Sciatic nerve (tissue), 2 donors: ENCODE results near the gene CNDP1. TPM values are rescaled to one million over a fixed set of nuclear protein-coding genes. Genes with fewer than 3 reads are reported as not detected.
A peak's percentile ranks its signal among the peaks of the same experiment; 100 is the strongest.
"Not testable (repeated sequence)": the region's sequence is repeated elsewhere in the genome, so short reads cannot be mapped to it uniquely, and the experiment has no call there.

Source experiments
- ATAC-seq: fragments of 200-7000 bp; cut with Tn5 transposase; one replicate; pipeline ENCODE4 v1.9.1; 2020; ENCODE audit warnings: mild to moderate bottlenecking, moderate library complexity
- DNase-seq: peaks from one replicate; pipeline ENCODE4 v3.0.0-alpha.2; 2020; ENCODE audit warnings: low spot score
- intact Hi-C: fragments of 100-400 bp; cut with DNase I; formaldehyde crosslinking; loops from one replicate; pipeline ENCODE4 v1.14.2; 2022
- total RNA-seq: library from RNA; stranded (reverse); fragmentation: NEBNext Ultra II Directional; extraction: Animal tissue kit (Norgen Biotek cat#: 25700); gene quantifications from one replicate; pipeline ENCODE4 v1.2.1, GENCODE V29; 2021
- donor health status: DM: no; HTN: no; CAD: no.
- donor health status: DM: no; HTN: no; CAD: no.

CNDP1 gene
- total RNA-seq, 1 donor from 2014 or later = 0.31 TPM

DNA sequence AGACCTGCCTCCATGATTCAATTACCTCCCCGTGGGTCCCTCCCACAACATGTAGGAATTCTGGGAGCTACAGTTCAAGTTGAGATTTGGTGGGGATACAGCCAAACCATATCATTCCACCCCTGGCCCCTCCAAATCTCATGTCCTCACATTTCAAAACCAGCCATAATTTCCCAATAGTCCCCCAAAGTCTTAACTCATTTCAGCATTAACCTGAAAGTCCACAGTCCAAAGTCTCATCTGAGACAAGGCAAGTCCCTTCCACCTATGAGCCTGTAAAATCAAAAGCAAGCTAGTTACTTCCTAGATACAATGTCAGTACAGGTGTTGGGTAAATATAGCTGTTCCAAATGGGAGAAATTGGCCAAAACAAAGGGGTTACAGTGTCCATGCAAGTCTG lies 30.9 kb downstream of the CNDP1 start:
- ATAC-seq, DNase-seq, intact Hi-C loops: not testable (repeated sequence)

DNA sequence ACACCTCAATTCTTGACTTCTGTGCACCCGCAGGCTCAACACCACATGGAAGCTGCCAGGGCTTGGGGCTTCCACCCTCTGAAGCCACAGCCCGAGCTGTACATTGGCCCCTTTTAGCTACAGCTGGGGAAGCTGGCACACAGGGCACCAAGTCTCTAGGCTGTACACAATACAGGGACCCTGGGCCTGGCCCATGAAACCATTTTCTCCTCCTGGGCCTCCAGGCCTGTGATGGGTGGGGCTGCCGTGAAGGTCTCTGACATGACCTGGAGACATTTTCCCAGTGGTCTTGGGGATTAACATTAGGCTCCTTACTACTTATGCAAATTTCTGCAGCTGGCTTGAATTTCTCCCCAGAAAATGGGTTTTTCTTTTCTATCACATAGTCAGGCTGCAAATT lies 31.7 kb downstream of the CNDP1 start:
- ATAC-seq, intact Hi-C loops, DNase-seq: not testable (repeated sequence)

DNA sequence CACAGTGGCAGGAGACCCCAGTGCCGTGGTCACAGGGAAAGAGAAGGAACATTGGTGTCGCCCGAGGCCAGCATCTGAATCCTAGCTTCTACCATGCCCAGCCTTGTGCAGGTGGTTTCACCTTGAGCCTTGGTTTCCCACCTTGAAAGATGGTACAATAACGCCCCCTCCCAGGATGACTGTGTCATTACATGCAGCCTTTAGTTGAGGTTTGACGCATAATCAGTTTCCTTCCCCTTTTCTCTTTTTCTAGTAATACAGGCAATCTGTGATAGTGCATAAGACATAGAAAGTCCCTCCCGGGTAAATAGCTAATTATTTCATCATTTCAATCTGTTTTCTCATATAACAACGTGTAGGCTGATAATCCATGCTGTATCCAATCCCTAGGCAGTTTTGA lies 33.5 kb downstream of the CNDP1 start:
- ATAC-seq (no peak), DNase-seq (no peak)
- intact Hi-C loops = no loop called here

DNA sequence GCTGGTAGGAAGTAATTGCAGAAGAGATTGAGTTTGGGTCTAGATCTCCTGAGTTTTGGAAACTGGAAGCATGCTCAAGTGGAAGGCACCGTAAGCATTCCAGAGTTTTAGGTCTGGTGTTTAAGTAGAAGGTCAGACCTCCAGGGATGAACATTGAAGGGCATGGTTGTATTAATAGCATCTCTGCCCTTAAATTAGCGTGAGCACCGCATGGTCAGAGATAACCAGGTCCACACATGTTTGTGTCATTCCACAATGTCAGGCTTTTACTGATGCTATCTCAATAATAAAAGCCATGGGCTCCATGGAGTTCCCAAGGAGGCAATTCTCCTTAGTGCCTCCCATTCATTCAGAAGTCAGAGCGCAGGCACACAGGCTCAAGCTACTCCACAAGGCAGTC lies 35.1 kb downstream of the CNDP1 start:
- no peak for DNase-seq
- ATAC-seq = no peak
- intact Hi-C loops = no loop called here

DNA sequence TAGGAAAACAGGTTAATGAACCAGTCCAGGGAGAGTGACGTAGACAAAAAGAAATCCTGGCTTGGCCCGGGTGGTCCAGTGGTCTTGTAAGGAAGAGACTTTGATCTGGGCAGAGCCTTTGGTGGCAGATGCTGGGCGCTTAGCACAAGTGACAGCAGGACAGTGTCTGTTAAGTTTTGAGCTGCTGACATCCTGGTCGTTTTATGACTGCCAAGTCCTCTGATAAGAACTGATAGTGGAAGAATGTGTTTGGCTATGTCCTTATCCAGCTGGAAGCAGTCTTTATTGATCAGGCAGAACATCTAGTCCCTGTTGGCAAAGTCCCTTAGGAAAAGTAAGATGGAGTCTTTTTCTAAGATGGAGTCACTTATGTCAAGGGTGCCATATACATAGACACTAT lies 36.0 kb downstream of the CNDP1 start:
- no peak for ATAC-seq
- intact Hi-C loops = no loop called here

DNA sequence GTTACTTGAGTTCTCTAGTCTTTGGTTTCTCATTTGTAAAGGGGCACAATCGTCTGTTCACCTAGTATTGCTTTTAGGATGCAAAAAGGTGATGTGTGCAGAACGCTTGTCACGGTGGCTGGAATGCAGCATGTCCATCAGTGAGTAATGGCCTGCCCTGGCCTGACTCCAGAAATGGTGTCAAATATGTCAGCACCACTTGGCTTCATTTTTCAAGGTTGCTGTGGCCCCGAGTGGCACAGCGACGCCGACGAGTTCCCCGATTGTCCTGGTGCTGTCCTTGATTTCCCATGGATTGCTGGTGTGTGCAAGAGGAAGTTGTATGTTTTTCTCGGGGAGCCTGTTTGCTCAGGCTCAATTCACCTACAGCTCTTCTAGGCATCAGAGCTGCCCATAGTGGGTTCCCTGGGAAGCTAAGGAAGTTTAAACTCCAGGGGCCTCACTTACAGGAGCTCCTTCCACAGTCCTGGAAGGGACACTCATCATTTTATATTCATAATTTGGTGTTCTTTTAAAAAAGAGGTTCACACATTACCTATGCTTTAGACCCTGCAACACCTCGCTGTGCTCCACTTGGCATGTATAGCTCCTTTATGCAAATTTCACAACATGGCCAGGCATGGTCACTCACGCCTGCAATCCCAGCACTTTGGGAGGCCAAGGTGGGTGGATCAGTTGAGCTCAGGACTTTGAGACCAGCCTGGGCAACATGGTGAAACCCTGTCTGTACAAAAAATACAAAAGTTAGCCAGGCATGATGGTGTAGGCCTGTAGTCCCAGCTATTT lies 37.8 kb downstream of the CNDP1 start:
- ATAC-seq (no peak), DNase-seq (no peak)
- intact Hi-C loops = no loop called here

More for the DNA sequence above, 36.0 kb downstream of the CNDP1 start:
- DNase-seq = no peak

DNA sequence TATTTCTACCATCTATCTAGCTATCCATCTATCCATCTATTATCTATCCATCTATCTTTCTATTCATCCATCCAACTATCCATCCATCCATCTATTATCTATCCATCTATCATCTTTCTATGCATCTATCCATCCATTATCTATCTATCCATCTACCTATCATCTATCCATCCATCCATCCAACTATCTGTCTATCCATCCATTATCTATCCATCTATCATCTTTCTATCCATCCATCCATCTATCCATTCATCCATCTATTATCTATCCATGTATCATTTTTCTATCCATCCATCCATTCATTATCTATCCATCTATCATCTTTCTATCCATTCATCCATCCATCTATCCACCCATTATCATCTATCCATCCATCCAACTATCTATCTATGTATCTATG lies 38.8 kb downstream of the CNDP1 start:
- intact Hi-C loops = no loop called here
- no peak for DNase-seq
- ATAC-seq = no peak

DNA sequence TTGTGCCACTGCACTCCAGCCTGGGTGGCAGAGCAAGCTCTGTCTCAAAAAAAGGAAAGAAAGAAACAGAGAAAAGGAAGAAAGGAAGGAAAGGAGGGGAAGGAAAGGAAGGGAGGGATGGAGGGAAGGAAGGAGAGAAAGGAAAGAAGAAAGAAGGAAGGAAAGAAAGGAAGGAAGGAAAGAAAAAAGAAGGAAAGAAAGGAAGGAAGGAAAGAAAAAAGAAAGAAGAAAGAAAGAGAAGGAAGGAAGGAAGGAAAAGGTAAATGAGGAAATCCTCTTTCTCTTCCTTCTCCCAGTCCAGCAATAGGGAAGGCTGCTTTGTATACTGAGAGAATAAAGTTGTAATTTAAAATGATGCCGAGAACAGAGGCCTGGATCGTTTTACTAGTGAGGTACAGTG lies 40.6 kb downstream of the CNDP1 start:
- intact Hi-C loops = no loop called here
- DNase-seq = no peak
- no peak for ATAC-seq

DNA sequence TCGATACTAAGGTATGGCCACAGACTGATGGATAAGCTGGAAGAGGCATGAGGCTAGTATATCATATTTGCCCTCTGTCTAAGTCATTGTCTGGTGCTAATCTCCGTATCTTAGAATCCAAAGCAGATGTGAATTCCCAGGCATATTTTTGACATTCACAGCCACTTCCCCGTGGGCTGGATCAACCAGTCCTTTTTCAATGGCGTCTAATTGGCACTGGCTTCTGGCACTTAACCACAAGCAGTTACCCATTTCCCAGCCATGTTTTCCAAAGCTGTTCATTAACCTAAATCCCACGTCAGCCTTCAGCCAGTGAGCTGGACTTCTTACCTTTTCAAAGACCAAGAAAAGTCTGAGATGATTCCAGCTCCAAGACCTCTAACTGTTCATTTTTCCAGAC lies 42.7 kb downstream of the CNDP1 start:
- intact Hi-C loops = no loop called here
- DNase-seq (no peak), ATAC-seq (no peak)

DNA sequence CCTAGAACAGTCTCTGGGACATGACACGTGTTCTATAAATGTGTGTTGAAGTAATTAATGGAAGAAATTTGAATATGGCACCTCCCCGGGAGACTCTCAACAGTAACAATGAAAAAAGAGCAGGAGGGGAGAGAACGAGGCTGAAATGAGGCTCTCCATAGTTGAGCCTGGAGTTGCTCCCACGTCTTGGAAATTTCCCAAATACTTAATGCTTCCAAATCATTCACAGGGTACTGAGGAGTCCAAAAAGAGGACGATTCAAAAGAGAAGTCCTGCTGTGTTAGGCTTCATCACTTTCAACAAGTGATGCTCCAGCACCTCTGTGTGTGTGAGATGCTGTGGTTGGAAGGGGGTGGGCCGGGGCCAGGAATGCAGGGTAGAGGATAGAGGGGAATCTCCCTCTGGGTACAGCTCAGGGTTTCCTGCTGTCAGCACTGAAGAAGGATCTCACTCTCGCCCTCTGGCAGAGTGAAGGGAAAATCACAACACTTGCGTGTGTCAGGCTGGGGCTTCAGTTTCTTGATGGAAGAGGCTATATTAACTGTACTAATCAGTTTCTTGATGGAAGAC lies 45.3 kb downstream of the CNDP1 start:
- intact Hi-C loops = no loop called here
- ATAC-seq (no peak), DNase-seq (no peak)

DNA sequence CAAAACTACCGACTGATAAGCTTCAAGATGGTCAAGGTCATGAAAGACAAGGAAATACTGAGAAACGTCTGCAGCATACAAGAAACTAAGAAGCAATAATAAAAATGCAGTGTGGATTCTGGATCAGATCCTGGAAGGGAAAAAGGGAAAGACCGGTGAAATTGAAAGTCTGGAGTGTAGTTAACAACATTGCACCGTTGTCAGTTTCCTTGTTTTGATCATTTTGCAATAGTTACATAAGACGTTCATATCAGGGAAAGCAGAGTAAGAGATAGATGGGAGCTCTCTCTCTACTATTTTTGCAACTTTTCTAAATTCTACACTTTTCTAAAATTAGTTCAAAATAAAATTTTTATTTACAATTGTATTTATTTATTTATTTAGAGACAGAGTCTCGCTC lies 48.3 kb downstream of the CNDP1 start:
- DNase-seq (no peak), ATAC-seq (no peak)
- intact Hi-C loops = no loop called here

DNA sequence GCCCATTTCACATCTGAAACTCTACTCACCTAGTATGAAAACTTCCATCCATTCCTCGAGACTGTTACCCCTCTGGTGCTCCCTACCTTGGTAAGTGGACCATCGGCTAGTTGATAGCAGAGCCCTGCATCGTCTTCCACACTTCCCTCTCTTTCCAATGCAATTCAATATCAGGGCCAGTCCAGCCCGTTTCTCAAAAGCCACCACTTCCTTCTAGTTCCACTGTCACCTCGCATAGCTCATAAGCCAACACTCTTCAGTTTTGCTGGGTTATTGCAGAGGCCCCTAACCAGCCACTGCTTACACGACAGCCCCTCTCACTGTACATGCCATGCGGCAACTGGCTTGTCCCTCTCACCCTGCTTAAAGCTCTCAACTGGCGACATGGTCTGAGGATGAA lies 53.1 kb downstream of the CNDP1 start:
- intact Hi-C loops = no loop called here
- ATAC-seq (no peak), DNase-seq (no peak)

DNA sequence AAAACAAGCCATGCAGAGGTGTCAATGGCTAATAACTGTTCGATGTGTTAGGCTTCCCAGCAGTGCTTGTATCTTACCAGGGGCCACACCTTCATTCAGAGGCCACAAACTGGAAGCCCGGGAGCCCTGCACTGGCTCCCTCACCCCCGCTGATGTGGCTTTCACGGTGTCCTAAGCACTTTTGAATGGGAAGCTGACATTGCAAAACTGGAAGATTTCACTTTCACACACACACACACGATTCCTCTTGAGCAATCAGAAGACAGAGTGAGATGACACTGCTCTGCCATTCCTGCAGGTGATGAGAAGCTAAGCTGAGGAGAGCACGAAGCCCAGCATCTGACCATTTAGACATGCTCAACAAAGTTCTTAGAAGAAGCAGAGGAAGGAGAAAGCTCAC lies 54.7 kb downstream of the CNDP1 start:
- intact Hi-C loops = no loop called here
- DNase-seq (no peak), ATAC-seq (no peak)

DNA sequence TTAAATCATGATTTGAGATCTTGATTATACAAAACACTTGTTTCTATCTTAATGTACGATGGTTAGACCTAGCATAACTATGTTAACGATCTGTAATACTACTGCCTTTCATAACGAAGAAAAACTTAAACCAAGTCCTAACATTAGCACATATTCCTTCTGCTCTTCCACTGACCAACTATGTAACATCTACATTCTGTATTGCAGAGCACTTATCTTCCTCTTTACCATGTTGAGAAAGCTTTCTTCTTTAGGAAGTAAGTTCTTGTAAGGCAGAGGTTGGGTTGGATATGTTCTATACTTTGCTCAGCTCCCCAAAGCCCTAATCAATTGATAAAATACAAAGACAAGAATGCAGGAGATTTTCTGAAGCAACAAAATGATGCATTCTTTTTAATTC lies 55.5 kb downstream of the CNDP1 start:
- intact Hi-C loops = no loop called here
- DNase-seq (no peak), ATAC-seq (no peak)

DNA sequence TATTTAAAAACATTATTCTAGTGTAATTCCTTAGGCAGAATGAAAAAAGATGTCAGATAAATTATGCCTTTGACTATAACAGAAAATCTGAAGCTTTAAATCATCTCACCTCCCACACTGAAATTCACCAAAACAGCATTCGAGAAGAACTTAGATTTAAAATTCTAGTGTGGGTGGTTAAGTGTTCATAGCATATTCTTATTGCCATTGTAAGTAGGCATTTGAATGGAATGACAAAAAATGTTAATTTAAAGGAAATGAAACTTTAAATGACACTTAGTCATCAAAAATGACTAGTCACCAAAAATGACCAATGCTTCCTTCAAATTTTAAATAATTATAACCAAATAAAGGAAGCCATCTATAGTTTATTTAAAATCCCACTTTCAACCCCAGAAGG lies 56.4 kb downstream of the CNDP1 start:
- DNase-seq = no peak
- intact Hi-C loops = no loop called here
- no peak for ATAC-seq

DNA sequence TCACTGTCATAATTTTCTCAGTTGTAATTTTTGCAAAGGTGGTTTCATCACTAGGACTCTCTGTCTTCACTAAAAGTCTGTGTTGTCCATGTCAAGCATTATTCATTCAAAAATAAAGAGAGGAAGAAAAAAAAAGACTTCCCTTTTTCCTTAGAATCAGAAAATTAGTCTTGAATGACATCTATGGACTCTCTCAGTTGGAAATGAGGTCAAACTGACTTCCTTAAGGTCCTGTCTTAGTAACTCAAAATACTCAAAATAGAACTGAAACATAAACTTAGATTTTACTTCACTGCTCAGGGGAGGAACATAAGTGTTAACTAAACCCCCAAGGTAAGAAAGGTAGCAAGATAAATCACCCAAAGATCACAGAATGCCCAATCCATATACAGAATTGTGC lies 61.1 kb downstream of the CNDP1 start:
- no peak for DNase-seq
- intact Hi-C loops = no loop called here
- ATAC-seq = no peak

DNA sequence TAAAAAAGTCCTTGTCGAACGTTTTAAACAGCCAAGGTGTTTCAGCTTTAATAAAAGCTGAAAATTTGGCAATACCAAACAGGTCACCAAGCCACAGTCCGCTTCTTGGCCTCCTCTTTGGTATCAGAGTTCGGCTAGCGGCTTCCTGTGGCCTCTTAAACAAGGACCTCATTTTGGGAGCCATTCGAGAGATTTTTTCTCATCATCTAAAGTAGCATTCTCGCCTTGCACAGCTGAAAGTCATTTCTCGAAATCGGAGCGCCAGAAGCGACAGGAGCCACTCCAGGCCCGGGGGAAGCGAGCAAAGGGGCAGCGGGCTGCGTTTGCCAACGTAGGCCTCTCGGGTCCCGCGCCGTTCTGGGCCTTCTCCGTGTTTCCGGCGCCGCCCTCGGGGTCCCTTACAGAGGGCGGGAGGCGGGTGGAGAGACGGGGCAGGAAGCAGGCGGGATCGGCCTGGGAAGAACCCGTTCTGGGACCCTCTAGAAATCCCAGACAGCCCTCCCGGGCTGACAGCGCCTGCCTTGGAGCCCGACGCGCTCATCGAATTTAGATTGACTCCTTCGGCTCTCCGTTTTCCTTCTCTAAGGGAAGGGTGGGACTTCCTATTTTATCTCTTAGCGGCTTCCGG lies 62.8 kb downstream of the CNDP1 start:
- intact Hi-C loops = no loop called here
- ATAC-seq (peak; percentile 84), DNase-seq (peak; percentile 82)

DNA sequence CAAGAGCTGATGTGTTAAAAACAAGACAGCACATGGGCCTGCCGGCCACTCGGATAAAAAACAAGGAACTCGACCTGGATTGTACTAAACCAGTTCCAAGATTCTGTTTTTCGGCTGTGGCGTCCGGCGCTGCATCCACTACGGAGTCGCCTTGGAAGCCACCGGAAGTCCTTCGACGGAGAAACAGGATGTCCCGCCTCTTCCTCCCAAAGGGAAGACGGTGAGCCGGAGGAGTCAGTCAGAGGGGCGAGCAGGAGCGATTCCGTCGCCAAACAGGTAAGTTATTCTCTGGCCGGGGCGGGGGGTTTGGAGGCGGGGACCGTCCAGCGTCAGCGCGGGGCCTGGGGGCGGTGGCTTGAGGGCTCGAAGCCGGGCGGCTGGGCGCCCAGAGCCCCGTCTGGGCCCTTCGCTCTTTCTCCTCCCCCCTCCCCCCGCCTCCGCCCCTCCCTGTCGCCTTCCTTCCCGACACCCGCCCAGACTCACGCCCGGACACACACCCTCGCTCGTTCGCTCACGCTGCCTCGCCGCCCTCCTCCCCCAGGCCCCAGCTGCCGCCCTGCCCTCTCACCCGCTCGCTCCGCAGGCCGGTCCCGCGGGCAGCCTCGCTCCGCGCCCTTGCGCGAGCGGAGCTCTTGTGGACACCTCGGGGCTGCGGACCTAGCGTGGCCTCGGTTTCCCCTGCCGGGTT lies 63.5 kb downstream of the CNDP1 start, which contains the start of gene ZNF407:
TSS of gene ZNF407 (plus strand) at position 209 of the 688 bp plus-strand sequence. CDS start 33,150 bp downstream, outside the sequence.
- ATAC-seq (peak; percentile 96), DNase-seq (peak; percentile 93)
- intact Hi-C loops = no loop called here

DNA sequence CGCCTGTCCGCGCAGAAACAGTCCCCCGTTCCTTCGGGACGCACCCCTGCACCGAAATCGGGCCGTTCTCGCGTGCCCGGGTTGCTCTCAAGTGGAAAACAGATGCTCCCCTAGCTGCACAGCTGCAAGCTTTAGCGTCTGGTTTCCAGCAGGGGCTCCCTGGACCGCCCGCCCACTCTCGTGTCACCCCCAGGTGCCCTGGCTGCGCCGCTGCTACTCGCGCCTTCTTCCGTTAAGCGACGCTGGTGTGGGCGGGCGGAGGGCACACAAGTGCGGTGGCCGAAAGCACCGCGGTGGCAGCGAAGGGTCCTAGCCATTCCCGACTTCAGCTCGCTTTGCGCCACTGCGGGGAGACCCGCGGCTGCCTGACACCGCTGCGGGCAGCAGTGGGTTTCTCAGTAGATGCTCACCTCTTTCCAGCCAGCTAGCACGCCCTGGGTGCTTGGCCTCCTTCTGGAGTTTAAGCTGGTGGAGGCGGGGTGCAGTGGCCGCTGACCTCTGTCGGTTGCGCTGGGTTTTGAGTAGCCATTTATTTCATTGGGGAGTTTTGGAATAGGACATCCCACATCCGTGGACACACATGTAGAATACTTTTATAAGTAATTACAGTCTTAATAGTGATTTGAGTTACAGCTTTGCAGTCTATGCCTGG lies 64.2 kb downstream of the CNDP1 start:
- peak; percentile 74 for DNase-seq
- intact Hi-C loops = no loop called here
- ATAC-seq = peak; percentile 23
